H9 (cell line): ENCODE measurements around the gene CA12. TPM values are rescaled to one million over a fixed set of nuclear protein-coding genes. Genes with fewer than 3 reads are reported as not detected.

Experiments
- DNase-seq: peaks from one replicate; pipeline ENCODE4 v3.0.0-alpha.2; 2017
- H2AFZ ChIP-seq: one replicate; pipeline ENCODE4 v1.6.1; 2013; ENCODE audit warnings: mild to moderate bottlenecking, low read length, control low read depth, moderate library complexity
- H2AK5ac ChIP-seq: 2 replicates; pipeline ENCODE4 v1.6.1; 2013; ENCODE audit warnings: low read length, control low read depth, mixed read lengths; ENCODE audit not compliant: insufficient read length
- H2BK120ac ChIP-seq: one replicate; pipeline ENCODE4 v1.6.1; 2013; ENCODE audit warnings: low read depth, mild to moderate bottlenecking, low read length, control low read depth, inconsistent platforms; ENCODE audit not compliant: poor library complexity, severe bottlenecking
- H2BK12ac ChIP-seq: 2 replicates; pipeline ENCODE4 v1.6.1; 2013; ENCODE audit warnings: low read length, control low read depth, mixed read lengths, low read depth; ENCODE audit not compliant: insufficient read length
- H2BK15ac ChIP-seq: 2 replicates; pipeline ENCODE4 v1.6.1; 2013; ENCODE audit warnings: low read depth, low read length, control low read depth
- H2BK20ac ChIP-seq: one replicate; pipeline ENCODE4 v1.6.1; 2013; ENCODE audit warnings: low read depth, mild to moderate bottlenecking, low read length, control low read depth, inconsistent platforms; ENCODE audit not compliant: poor library complexity, severe bottlenecking
- H2BK5ac ChIP-seq: 2 replicates; pipeline ENCODE4 v1.6.1; 2013; ENCODE audit warnings: low read length, control low read depth, mixed read lengths; ENCODE audit not compliant: insufficient read length
- H3K14ac ChIP-seq: 2 replicates; pipeline ENCODE4 v1.6.1; 2013; ENCODE audit warnings: low read length, control low read depth; ENCODE audit not compliant: insufficient read depth
- H3K18ac ChIP-seq: 2 replicates; pipeline ENCODE4 v1.6.1; 2013; ENCODE audit warnings: low read depth, mild to moderate bottlenecking, mixed read lengths, low read length, control low read depth; ENCODE audit not compliant: insufficient read length
- H3K23ac ChIP-seq: 2 replicates; pipeline ENCODE4 v1.6.1; 2013; ENCODE audit warnings: low read length, control low read depth, mixed read lengths, low read depth; ENCODE audit not compliant: insufficient read length
- H3K23me2 ChIP-seq: 2 replicates; pipeline ENCODE4 v1.6.1; 2013; ENCODE audit warnings: low read depth, mild to moderate bottlenecking, mixed read lengths, low read length, control low read depth; ENCODE audit not compliant: insufficient read length, poor library complexity, severe bottlenecking
- H3K27ac ChIP-seq: 2 replicates; pipeline ENCODE4 v1.5.1; 2013; ENCODE audit warnings: low read length, control low read depth, mixed read lengths, low read depth; ENCODE audit not compliant: insufficient read length
- H3K27me3 ChIP-seq: 2 replicates; pipeline ENCODE4 v1.6.1; 2013; ENCODE audit warnings: low read length, control low read depth, inconsistent platforms; ENCODE audit not compliant: insufficient read depth
- H3K4ac ChIP-seq: 2 replicates; pipeline ENCODE4 v1.6.1; 2013; ENCODE audit warnings: low read depth, mild to moderate bottlenecking, control low read depth, inconsistent platforms, low read length, moderate library complexity
- H3K4me1 ChIP-seq: 2 replicates; pipeline ENCODE4 v1.6.1; 2013; ENCODE audit warnings: low read length, control low read depth, inconsistent platforms; ENCODE audit not compliant: insufficient read depth
- H3K4me2 ChIP-seq: 2 replicates; pipeline ENCODE4 v1.6.1; 2013; ENCODE audit warnings: low read length, control low read depth, mixed read lengths; ENCODE audit not compliant: insufficient read length, insufficient read depth
- H3K56ac ChIP-seq: 2 replicates; pipeline ENCODE4 v1.6.1; 2013; ENCODE audit warnings: low read depth, mild to moderate bottlenecking, mixed read lengths, low read length, control low read depth; ENCODE audit not compliant: insufficient read length
- H3K79me1 ChIP-seq: 2 replicates; pipeline ENCODE4 v1.6.1; 2013; ENCODE audit warnings: low read depth, mild to moderate bottlenecking, moderate library complexity, low read length, control low read depth, inconsistent platforms; ENCODE audit not compliant: insufficient read depth, poor library complexity, severe bottlenecking
- H3K79me2 ChIP-seq: 2 replicates; pipeline ENCODE4 v1.6.1; 2013; ENCODE audit warnings: low read length, control low read depth, inconsistent platforms; ENCODE audit not compliant: insufficient read depth
- H3K9ac ChIP-seq: 2 replicates; pipeline ENCODE4 v1.6.1; 2013; ENCODE audit warnings: low read length, control low read depth, mixed read lengths; ENCODE audit not compliant: insufficient read length; ENCODE audit errors: extremely low read depth
- H3K9me3 ChIP-seq: one replicate; pipeline ENCODE4 v1.6.1; 2013; ENCODE audit warnings: low read depth, low read length, inconsistent platforms; ENCODE audit not compliant: control insufficient read depth
- H3T11ph ChIP-seq: one replicate; pipeline ENCODE4 v1.6.1; 2013; ENCODE audit warnings: mild to moderate bottlenecking, low read length, control low read depth, inconsistent platforms
- H4K20me1 ChIP-seq: one replicate; pipeline ENCODE4 v1.6.1; 2013; ENCODE audit not compliant: control insufficient read depth, insufficient read length, insufficient read depth
- H4K5ac ChIP-seq: 2 replicates; pipeline ENCODE4 v1.6.1; 2013; ENCODE audit warnings: low read depth, mild to moderate bottlenecking, mixed read lengths, low read length, control low read depth; ENCODE audit not compliant: insufficient read length
- H4K8ac ChIP-seq: replicated peaks from 2 replicates; pipeline ENCODE4 v1.6.1; 2013; ENCODE audit warnings: low read length, control low read depth, mixed read lengths, low read depth; ENCODE audit not compliant: insufficient read length
- H4K91ac ChIP-seq: 2 replicates; pipeline ENCODE4 v1.6.1; 2013; ENCODE audit warnings: low read depth, mild to moderate bottlenecking, moderate library complexity, mixed read lengths, low read length, control low read depth; ENCODE audit not compliant: insufficient read length
- H3K27ac Mint-ChIP-seq, 3 experiments: 2 replicates in 2 of 3; 3 replicates in 1 of 3; pipeline ENCODE4 v1.8.0; 2020 to 2021; ENCODE audit warnings: mixed read lengths in 3 of 3, mild to moderate bottlenecking in 1 of 3, moderate library complexity in 1 of 3
- H3K27me3 Mint-ChIP-seq: 2 replicates; pipeline ENCODE4 v1.8.0; 2021; ENCODE audit warnings: low read depth, mild to moderate bottlenecking, moderate library complexity, mixed read lengths
- H3K36me3 Mint-ChIP-seq, 3 experiments: 2 replicates in 2 of 3; 3 replicates in 1 of 3; pipeline ENCODE4 v1.8.0; 2020 to 2021; ENCODE audit warnings: low read depth in 3 of 3, mixed read lengths in 3 of 3; ENCODE audit not compliant: insufficient read depth in 1 of 3
- H3K4me1 Mint-ChIP-seq, 2 experiments: 2 replicates each; pipeline ENCODE4 v1.8.0; 2020; ENCODE audit warnings: mixed read lengths in 2 of 2
- H3K4me3 Mint-ChIP-seq, 2 experiments: 2 replicates in 1 of 2; 3 replicates in 1 of 2; pipeline ENCODE4 v1.8.0; 2020 to 2021; ENCODE audit warnings: mild to moderate bottlenecking in 2 of 2, mixed read lengths in 2 of 2, moderate library complexity in 1 of 2
- H3K9me3 Mint-ChIP-seq, 2 experiments: 2 replicates in 1 of 2; 3 replicates in 1 of 2; pipeline ENCODE4 v1.8.0; 2020; ENCODE audit warnings: mild to moderate bottlenecking in 2 of 2, mixed read lengths in 2 of 2, moderate library complexity in 1 of 2
- CTCF ChIP-seq: fragments of 200-600 bp; sonication (generic); conservative IDR thresholded peaks from 3 replicates; pipeline ENCODE4 v1.8.0; 2021; ENCODE audit warnings: antibody characterized with exemption, mild to moderate bottlenecking
- WGBS: extraction: QIAGEN DNeasy Blood & Tissue Kit; methylation state at CpG from one replicate; pipeline ENCODE4 v1.1.7; 2013; ENCODE audit warnings: missing lambda C conversion rate, low lambda C conversion rate, mixed read lengths; ENCODE audit not compliant: insufficient read length; ENCODE audit errors: extremely low coverage; 5-methylcytosine and 5-hydroxymethylcytosine counted together
- total RNA-seq: library from RNA; stranded (reverse); gene quantifications from 2 replicates; pipeline ENCODE4 v1.2.1, GENCODE V29; 2021

Gene CA12
- total RNA-seq, 1 experiment from 2014 or later = 0.68 TPM

- no peaks in the 10 kb centered on the region for H3K79me1 ChIP-seq
- H3K4me2 ChIP-seq = no peak overlapping the region
- H2BK15ac ChIP-seq = no peak overlapping the region
- H3T11ph ChIP-seq = no peak overlapping the region
- no peak overlapping the region for H3K56ac ChIP-seq
- H3K23me2 ChIP-seq = no peaks in the 10 kb centered on the region
- 0 out of 2 replicates have a peak, but pooled peaks cover 3% of the 10 kb centered on the region for H3K4me1 ChIP-seq
- H2BK20ac ChIP-seq = no peak overlapping the region
- H3K14ac ChIP-seq = no peak overlapping the region
- no peak overlapping the region for H4K8ac ChIP-seq
- H2BK5ac ChIP-seq = no peak overlapping the region
- Mint-ChIP-seq H3K27me3 (no peaks in the 10 kb centered on the region), H3K4me1 (peaks cover 15 to 17% of the 10 kb centered on the region in 2 experiments), H3K27ac (0 out of 7 replicates have a peak overlapping the region, but pooled peaks of 1 of the 3 experiments have one; percentile 21), H3K4me3 (no peak overlapping the region), H3K9me3 (no peaks in the 10 kb centered on the region; a peak in 1 of 5 replicates), H3K36me3 (no peaks in the 10 kb centered on the region)
- no peaks in the 10 kb centered on the region for H3K27me3 ChIP-seq
- H2BK12ac ChIP-seq = no peak overlapping the region
- H4K91ac ChIP-seq = no peak overlapping the region
- H3K9ac ChIP-seq = no peak overlapping the region
- no peaks in the 10 kb centered on the region for H3K9me3 ChIP-seq
- WGBS = no CpG with 5 or more reads among the region's 9 CpGs
- H3K18ac ChIP-seq = no peak overlapping the region
- H4K20me1 ChIP-seq = no peaks in the 10 kb centered on the region
- no peak overlapping the region for H2BK120ac ChIP-seq
- TF ChIP-seq CTCF = no peak
- H3K4ac ChIP-seq = no peak overlapping the region
- no peak overlapping the region for H3K27ac ChIP-seq
- H3K79me2 ChIP-seq = no peaks in the 10 kb centered on the region
- DNase-seq = no peak
- H2AK5ac ChIP-seq = no peak overlapping the region
- no peak overlapping the region for H2AFZ ChIP-seq
- H3K23ac ChIP-seq = no peak overlapping the region
- no peak overlapping the region for H4K5ac ChIP-seq
Observed at GRCh38 chr15:63323798-63324563, 57.7 kb downstream of the CA12 start.
